Activated CD8-positive, alpha-beta T cell treated with anti-CD3 and anti-CD28 coated beads for 36 hours (primary cell): ENCODE results near the gene FRMD4A. TPM values are rescaled to one million over a fixed set of nuclear protein-coding genes. Genes with fewer than 3 reads are reported as not detected.

Source experiments
- ATAC-seq: fragments of 200-7000 bp; cut with Tn5 transposase; one replicate; pipeline ENCODE4 v1.10.0; 2021; ENCODE audit warnings: mild to moderate bottlenecking, moderate library complexity
- CTCF ChIA-PET: fragments of 350-600 bp; sonication (Branson Sonifier 250); formaldehyde crosslinking; loops from one replicate; lab custom pipeline; 2021; ENCODE audit warnings: antibody characterized with exemption; lab: Charles Lee
- POLR2A ChIA-PET: fragments of 350-600 bp; sonication (Branson Sonifier 250); formaldehyde crosslinking; loops from one replicate; lab custom pipeline; 2021; ENCODE audit warnings: antibody characterized with exemption; lab: Charles Lee
- DNase-seq: peaks from one replicate; pipeline ENCODE4 v3.0.0-alpha.2; 2020
- H3K27ac Mint-ChIP-seq: one replicate; pipeline ENCODE4 v1.8.0; 2021; ENCODE audit warnings: mild to moderate bottlenecking, mixed read lengths
- H3K27me3 Mint-ChIP-seq: one replicate; pipeline ENCODE4 v1.8.0; 2021; ENCODE audit warnings: mixed read lengths
- H3K36me3 Mint-ChIP-seq: one replicate; pipeline ENCODE4 v1.8.0; 2021; ENCODE audit warnings: low read depth, mixed read lengths
- H3K4me1 Mint-ChIP-seq: one replicate; pipeline ENCODE4 v1.8.0; 2021; ENCODE audit warnings: low read depth, mixed read lengths
- H3K4me3 Mint-ChIP-seq: one replicate; pipeline ENCODE4 v1.8.0; 2021; ENCODE audit warnings: mild to moderate bottlenecking, moderate library complexity, mixed read lengths
- H3K9me3 Mint-ChIP-seq: one replicate; pipeline ENCODE4 v1.8.0; 2021; ENCODE audit warnings: mixed read lengths
- CTCF ChIP-seq: fragments of 200-600 bp; IDR thresholded peaks from one replicate; pipeline ENCODE4 v1.8.0; 2022; ENCODE audit warnings: antibody characterized with exemption, mild to moderate bottlenecking
- intact Hi-C: fragments of 100-400 bp; cut with micrococcal nuclease; formaldehyde crosslinking; loops from one replicate; pipeline ENCODE4 v1.10.0; 2022
- total RNA-seq, 2 experiments: library from RNA; stranded (reverse); gene quantifications; one replicate each; pipeline ENCODE4 v1.2.3, GENCODE V29; 2021

The FRMD4A gene
- total RNA-seq, 2 experiments from 2014 or later = 2.1 to 2.8 TPM

- Mint-ChIP-seq H3K36me3 (no peaks in the 10 kb centered on the region), H3K27me3 (peaks cover 13% of the 10 kb centered on the region), H3K9me3 (no peaks in the 10 kb centered on the region), H3K4me1 (peaks cover 8% of the 10 kb centered on the region), H3K4me3 (no peak overlapping the region), H3K27ac (no peak overlapping the region)
- CTCF ChIA-PET = no interaction called here
- intact Hi-C loops = no loop called here
- no peak for TF ChIP-seq CTCF
- POLR2A ChIA-PET = no interaction called here
- DNase-seq = no peak
- no peak for ATAC-seq
These were observed 591.5 kb downstream of the FRMD4A start for GRCh38 chr10:13739183-13739582.

- CTCF ChIA-PET = no interaction called here
These were observed 594.2 kb downstream of the FRMD4A start for GRCh38 chr10:13736506-13736905.

GRCh38 chr10:13734151-13734550 is 596.6 kb downstream of the FRMD4A start:
- no peak for TF ChIP-seq CTCF
- CTCF ChIA-PET = no interaction called here
- H3K36me3 Mint-ChIP-seq = no peaks in the 10 kb centered on the region
- H3K9me3 Mint-ChIP-seq = no peaks in the 10 kb centered on the region
- H3K4me1 Mint-ChIP-seq = no peaks in the 10 kb centered on the region
- POLR2A ChIA-PET = no interaction called here
- intact Hi-C loops = no loop called here
- no peak overlapping the region for H3K4me3 Mint-ChIP-seq
- H3K27me3 Mint-ChIP-seq = no peaks in the 10 kb centered on the region
- ATAC-seq (no peak), DNase-seq (no peak)
- H3K27ac Mint-ChIP-seq = no peak overlapping the region

More at GRCh38 chr10:13736506-13736905, 594.2 kb downstream of the FRMD4A start:
- Mint-ChIP-seq H3K4me3 (no peak overlapping the region), H3K9me3 (no peaks in the 10 kb centered on the region), H3K4me1 (no peaks in the 10 kb centered on the region), H3K27me3 (peaks cover 1% of the 10 kb centered on the region), H3K36me3 (no peaks in the 10 kb centered on the region), H3K27ac (no peak overlapping the region)
- POLR2A ChIA-PET = no interaction called here
- TF ChIP-seq CTCF = no peak
- no peak for ATAC-seq
- intact Hi-C loops = no loop called here
- DNase-seq = no peak

- ChIA-PET POLR2A (no interaction called here), CTCF (interaction anchor here (0.6 to 0.7 kb wide), 2 partner anchors 300 to 1588 kb away, joined by 3 read pairs; no protein-coding TSS in a partner anchor)
- Mint-ChIP-seq H3K36me3 (no peaks in the 10 kb centered on the region), H3K27me3 (no peaks in the 10 kb centered on the region), H3K4me3 (no peak overlapping the region), H3K27ac (no peak overlapping the region), H3K9me3 (no peaks in the 10 kb centered on the region), H3K4me1 (no peaks in the 10 kb centered on the region)
- no peak for DNase-seq
- intact Hi-C loops = no loop called here
- no peak for TF ChIP-seq CTCF
- no peak for ATAC-seq
These were observed 597.7 kb downstream of the FRMD4A start for GRCh38 chr10:13733071-13733470.

- DNase-seq (no peak), ATAC-seq (no peak)
- Mint-ChIP-seq H3K27ac (no peak overlapping the region), H3K36me3 (no peaks in the 10 kb centered on the region), H3K4me3 (no peak overlapping the region), H3K4me1 (no peaks in the 10 kb centered on the region), H3K9me3 (no peaks in the 10 kb centered on the region), H3K27me3 (no peaks in the 10 kb centered on the region)
- POLR2A ChIA-PET = no interaction called here
- TF ChIP-seq CTCF = no peak
- CTCF ChIA-PET = interaction anchor here (0.7 kb wide), 1 partner anchor 300 kb away, joined by 3 read pairs; no protein-coding TSS in a partner anchor
- intact Hi-C loops = no loop called here
These were observed 598.3 kb downstream of the FRMD4A start for GRCh38 chr10:13732465-13732881.
